Activated CD8-positive, alpha-beta T cell treated with anti-CD3 and anti-CD28 coated beads for 36 hours (primary cell): Measurements from ENCODE around the gene BICC1. TPM values are rescaled to one million over a fixed set of nuclear protein-coding genes. Genes with fewer than 3 reads are reported as not detected.

Experiments
- ATAC-seq: fragments of 200-7000 bp; cut with Tn5 transposase; one replicate; pipeline ENCODE4 v1.10.0; 2021; ENCODE audit warnings: mild to moderate bottlenecking, moderate library complexity
- CTCF ChIA-PET: fragments of 350-600 bp; sonication (Branson Sonifier 250); formaldehyde crosslinking; loops from one replicate; lab custom pipeline; 2021; ENCODE audit warnings: antibody characterized with exemption; lab: Charles Lee
- POLR2A ChIA-PET: fragments of 350-600 bp; sonication (Branson Sonifier 250); formaldehyde crosslinking; loops from one replicate; lab custom pipeline; 2021; ENCODE audit warnings: antibody characterized with exemption; lab: Charles Lee
- DNase-seq: peaks from one replicate; pipeline ENCODE4 v3.0.0-alpha.2; 2020
- H3K27ac Mint-ChIP-seq: one replicate; pipeline ENCODE4 v1.8.0; 2021; ENCODE audit warnings: mild to moderate bottlenecking, mixed read lengths
- H3K27me3 Mint-ChIP-seq: one replicate; pipeline ENCODE4 v1.8.0; 2021; ENCODE audit warnings: mixed read lengths
- H3K36me3 Mint-ChIP-seq: one replicate; pipeline ENCODE4 v1.8.0; 2021; ENCODE audit warnings: low read depth, mixed read lengths
- H3K4me1 Mint-ChIP-seq: one replicate; pipeline ENCODE4 v1.8.0; 2021; ENCODE audit warnings: low read depth, mixed read lengths
- H3K4me3 Mint-ChIP-seq: one replicate; pipeline ENCODE4 v1.8.0; 2021; ENCODE audit warnings: mild to moderate bottlenecking, moderate library complexity, mixed read lengths
- H3K9me3 Mint-ChIP-seq: one replicate; pipeline ENCODE4 v1.8.0; 2021; ENCODE audit warnings: mixed read lengths
- CTCF ChIP-seq: fragments of 200-600 bp; IDR thresholded peaks from one replicate; pipeline ENCODE4 v1.8.0; 2022; ENCODE audit warnings: antibody characterized with exemption, mild to moderate bottlenecking
- intact Hi-C: fragments of 100-400 bp; cut with micrococcal nuclease; formaldehyde crosslinking; loops from one replicate; pipeline ENCODE4 v1.10.0; 2022
- total RNA-seq, 2 experiments: library from RNA; stranded (reverse); gene quantifications; one replicate each; pipeline ENCODE4 v1.2.3, GENCODE V29; 2021

Gene BICC1
- total RNA-seq, 2 experiments from 2014 or later: not detected

DNA sequence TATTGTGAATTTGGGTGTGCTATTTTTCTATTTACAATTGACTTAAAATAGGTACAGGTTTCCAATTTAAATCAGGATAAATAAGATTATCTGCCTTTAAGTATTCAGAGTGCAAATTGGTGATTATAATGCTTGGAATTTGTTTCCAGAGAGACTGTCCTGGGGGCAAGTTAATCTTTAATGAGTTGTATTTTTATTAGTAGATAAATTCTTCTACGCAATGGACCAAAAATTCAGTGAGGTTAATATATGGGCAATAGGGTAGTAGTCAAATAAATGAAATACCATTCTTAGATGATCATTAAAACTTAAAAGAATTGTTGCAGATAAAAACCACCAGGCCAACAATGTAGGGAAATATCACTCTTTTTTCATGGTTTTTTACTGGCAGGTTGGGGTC is 3.4 kb downstream of the BICC1 start:
- CTCF ChIA-PET: interaction anchor here (2.1 kb wide), 1 partner anchor 15 kb away, joined by 7 read pairs; no protein-coding TSS in a partner anchor
- ATAC-seq (no peak), DNase-seq (no peak)
- intact Hi-C loops: no loop called here
- no peak for TF ChIP-seq CTCF
- H3K4me3 Mint-ChIP-seq: no peak overlapping the region
- H3K27me3 Mint-ChIP-seq: peaks cover 30% of the 10 kb centered on the region
- POLR2A ChIA-PET: no interaction called here
- no peaks in the 10 kb centered on the region for H3K9me3 Mint-ChIP-seq
- no peak overlapping the region for H3K27ac Mint-ChIP-seq
- no peaks in the 10 kb centered on the region for H3K36me3 Mint-ChIP-seq
- H3K4me1 Mint-ChIP-seq: peaks cover 5% of the 10 kb centered on the region

GRCh38 chr10:58516671-58517070 is 4.0 kb downstream of the BICC1 start:
- Mint-ChIP-seq H3K27me3 (peaks cover 31% of the 10 kb centered on the region), H3K4me3 (no peak overlapping the region), H3K4me1 (peaks cover 5% of the 10 kb centered on the region), H3K27ac (no peak overlapping the region), H3K9me3 (no peaks in the 10 kb centered on the region), H3K36me3 (no peaks in the 10 kb centered on the region)
- no peak for TF ChIP-seq CTCF
- no peak for DNase-seq
- ChIA-PET CTCF (no interaction called here), POLR2A (no interaction called here)
- no peak for ATAC-seq
- intact Hi-C loops: no loop called here

DNA sequence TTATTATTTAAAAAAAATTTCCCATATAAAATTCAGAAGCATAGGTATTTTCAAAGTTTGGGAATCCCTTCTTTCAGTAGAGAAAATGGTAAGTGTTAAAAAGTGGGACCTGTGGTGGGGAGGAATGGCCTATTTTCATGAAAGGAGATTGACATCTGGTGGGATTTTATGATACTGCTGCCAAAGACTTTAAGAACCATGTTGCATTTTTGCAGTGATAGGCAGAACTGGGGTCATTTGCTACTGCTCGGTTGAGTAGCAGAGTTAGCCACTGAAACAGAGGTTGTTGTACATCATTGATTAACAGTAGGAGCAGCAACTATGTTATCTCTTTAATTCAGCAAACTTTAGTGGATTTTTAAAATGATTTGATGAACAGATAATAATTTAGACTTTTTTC is 4.4 kb downstream of the BICC1 start:
- H3K9me3 Mint-ChIP-seq: no peaks in the 10 kb centered on the region
- CTCF ChIA-PET: interaction anchor here (0.8 to 1.0 kb wide), 2 partner anchors 10 to 14 kb away, joined by 3 to 5 read pairs; no protein-coding TSS in a partner anchor
- intact Hi-C loops: no loop called here
- DNase-seq: no peak
- H3K4me1 Mint-ChIP-seq: peaks cover 5% of the 10 kb centered on the region
- POLR2A ChIA-PET: interaction anchor here (0.7 kb wide), 1 partner anchor 107 kb away, joined by 4 read pairs; no protein-coding TSS in a partner anchor
- H3K27me3 Mint-ChIP-seq: peaks cover 30% of the 10 kb centered on the region
- H3K36me3 Mint-ChIP-seq: no peaks in the 10 kb centered on the region
- no peak overlapping the region for H3K27ac Mint-ChIP-seq
- no peak for ATAC-seq
- no peak for TF ChIP-seq CTCF
- H3K4me3 Mint-ChIP-seq: no peak overlapping the region

DNA sequence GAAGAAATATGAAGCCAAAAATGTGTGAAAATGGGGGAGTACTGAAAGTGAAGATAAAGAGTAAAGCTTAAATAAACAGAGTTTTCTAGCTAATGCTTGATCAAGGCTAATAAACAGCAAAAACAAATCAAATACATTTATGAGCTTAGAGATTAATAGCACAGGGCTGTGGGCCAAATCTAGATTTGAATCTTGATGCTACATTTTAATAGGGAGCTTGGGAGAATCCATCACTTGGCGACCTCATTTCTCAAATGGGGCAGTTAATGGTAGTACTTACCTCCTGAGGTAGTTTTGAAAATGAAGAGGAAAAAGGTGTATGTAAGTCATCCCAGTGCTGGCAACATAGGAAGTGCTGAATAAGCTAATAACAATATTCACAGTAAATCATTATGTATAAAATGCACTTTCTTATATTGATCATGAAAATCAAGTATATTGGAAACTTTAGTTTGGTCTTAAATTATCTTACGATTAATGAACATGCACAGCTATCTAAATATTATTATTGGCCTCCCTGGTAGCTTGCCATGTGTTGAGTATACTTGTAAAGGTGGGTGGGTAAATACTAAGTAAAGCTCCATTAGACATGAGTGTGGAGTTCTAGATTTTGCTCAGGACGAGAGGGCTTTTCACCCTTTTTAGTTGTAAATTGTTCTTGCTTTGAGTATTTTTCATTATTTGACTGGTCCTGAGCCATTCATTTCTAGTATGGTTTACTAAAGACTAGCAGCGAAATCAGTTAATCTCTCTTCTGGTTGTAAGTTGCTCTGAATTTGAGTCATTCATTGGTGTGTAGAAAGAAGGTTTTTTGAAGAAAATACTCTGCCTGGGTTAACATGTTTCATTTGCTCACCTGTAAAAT is 5.1 kb downstream of the BICC1 start:
- Mint-ChIP-seq H3K4me3 (no peak overlapping the region), H3K4me1 (peaks cover 1% of the 10 kb centered on the region), H3K9me3 (no peaks in the 10 kb centered on the region), H3K27me3 (peaks cover 29% of the 10 kb centered on the region), H3K27ac (no peak overlapping the region), H3K36me3 (no peaks in the 10 kb centered on the region)
- intact Hi-C loops: no loop called here
- no peak for ATAC-seq
- no peak for TF ChIP-seq CTCF
- POLR2A ChIA-PET: interaction anchor here (0.7 to 0.8 kb wide), 2 partner anchors 12 to 108 kb away, joined by 3 to 4 read pairs; no protein-coding TSS in a partner anchor
- no peak for DNase-seq
- CTCF ChIA-PET: interaction anchor here (0.8 to 1.0 kb wide), 2 partner anchors 11 to 13 kb away, joined by 3 to 5 read pairs; no protein-coding TSS in a partner anchor

- H3K4me3 Mint-ChIP-seq: no peak overlapping the region
- intact Hi-C loops: no loop called here
Observed at GRCh38 chr10:58518775-58519174, 6.1 kb downstream of the BICC1 start.

More at GRCh38 chr10:58518775-58519174, 6.1 kb downstream of the BICC1 start:
- no peaks in the 10 kb centered on the region for H3K9me3 Mint-ChIP-seq
- H3K36me3 Mint-ChIP-seq: no peaks in the 10 kb centered on the region
- peaks cover 26% of the 10 kb centered on the region for H3K27me3 Mint-ChIP-seq
- ATAC-seq: no peak
- peaks cover 1% of the 10 kb centered on the region for H3K4me1 Mint-ChIP-seq
- DNase-seq: no peak
- ChIA-PET POLR2A (no interaction called here), CTCF (no interaction called here)
- H3K27ac Mint-ChIP-seq: no peak overlapping the region
- no peak for TF ChIP-seq CTCF
